Small intestine (tissue), 7 donors: ENCODE data around the gene TOMM34. TPM values are rescaled to one million over a fixed set of nuclear protein-coding genes. Genes with fewer than 3 reads are reported as not detected.
A peak's percentile ranks its signal among the peaks of the same experiment; 100 is the strongest.

Source experiments
- DNase-seq, 2 donors: peaks; one replicate each; pipeline versions ENCODE4 v3.0.0 to v3.0.0-alpha.2; 2013
- FAIRE-seq: peaks from 2 replicates; lab custom pipeline; 2012; peaks lifted over from hg19 to GRCh38; lab: Jason Lieb, UNC
- H3K27ac ChIP-seq, 3 donors: one replicate each; pipeline ENCODE4 v1.5.1; 2013; ENCODE audit warnings: low read length in 2 of 3, mild to moderate bottlenecking in 2 of 3, control low read depth in 1 of 3, inconsistent platforms in 1 of 3, low read depth in 1 of 3, moderate library complexity in 1 of 3
- H3K27me3 ChIP-seq, 3 donors: one replicate each; pipeline ENCODE4 v1.6.1; 2013; ENCODE audit warnings: low read length in 3 of 3, inconsistent platforms in 1 of 3; ENCODE audit not compliant: control insufficient read depth in 3 of 3, insufficient read depth in 3 of 3
- H3K36me3 ChIP-seq, 3 donors: one replicate each; pipeline ENCODE4 v1.6.1; 2013; ENCODE audit warnings: low read length in 3 of 3, inconsistent platforms in 1 of 3, low read depth in 1 of 3, mild to moderate bottlenecking in 1 of 3, moderate library complexity in 1 of 3; ENCODE audit not compliant: control insufficient read depth in 3 of 3, insufficient read depth in 2 of 3
- H3K4me1 ChIP-seq, 3 donors: one replicate each; pipeline ENCODE4 v1.6.1; 2013; ENCODE audit warnings: low read length in 2 of 3, inconsistent platforms in 1 of 3, low read depth in 1 of 3, mild to moderate bottlenecking in 1 of 3, moderate library complexity in 1 of 3; ENCODE audit not compliant: control insufficient read depth in 3 of 3, insufficient read depth in 2 of 3
- H3K4me3 ChIP-seq, 3 donors: one replicate each; pipeline ENCODE4 v1.5.1; 2013; ENCODE audit warnings: low read length in 3 of 3, control low read depth in 1 of 3, inconsistent platforms in 1 of 3, low read depth in 1 of 3, mild to moderate bottlenecking in 1 of 3, moderate library complexity in 1 of 3
- H3K9me3 ChIP-seq, 2 donors: one replicate each; pipeline ENCODE4 v1.6.1; 2013; ENCODE audit warnings: low read depth in 1 of 2, low read length in 1 of 2; ENCODE audit not compliant: control insufficient read depth in 2 of 2, insufficient read depth in 1 of 2
- WGBS, 3 donors: extraction: QIAGEN DNeasy Blood & Tissue Kit; methylation state at CpG; one replicate each; pipeline ENCODE4 v1.1.7; 2013; 5-methylcytosine and 5-hydroxymethylcytosine counted together
- polyA plus RNA-seq, 4 donors: library from polyadenylated mRNA; stranded (reverse) in 3 of 4; unstranded in 1 of 4; fragments of 200-250 nt in 3 of 4; fragments of 120-200 nt in 1 of 4; gene quantifications; one replicate each; pipeline versions ENCODE4 v1.2.1 to v1.2.3, GENCODE V29; 2013
- donor health status: healthy with polysubstance abuse.
- donor health status: control.
- donor health status: control.
- donor health status: Bipolar disorder and iron deficiency.
- donor health status: healthy.

TOMM34 gene
- polyA plus RNA-seq, 4 donors = 9.6 to 34.1 (median 19.0) TPM

DNA sequence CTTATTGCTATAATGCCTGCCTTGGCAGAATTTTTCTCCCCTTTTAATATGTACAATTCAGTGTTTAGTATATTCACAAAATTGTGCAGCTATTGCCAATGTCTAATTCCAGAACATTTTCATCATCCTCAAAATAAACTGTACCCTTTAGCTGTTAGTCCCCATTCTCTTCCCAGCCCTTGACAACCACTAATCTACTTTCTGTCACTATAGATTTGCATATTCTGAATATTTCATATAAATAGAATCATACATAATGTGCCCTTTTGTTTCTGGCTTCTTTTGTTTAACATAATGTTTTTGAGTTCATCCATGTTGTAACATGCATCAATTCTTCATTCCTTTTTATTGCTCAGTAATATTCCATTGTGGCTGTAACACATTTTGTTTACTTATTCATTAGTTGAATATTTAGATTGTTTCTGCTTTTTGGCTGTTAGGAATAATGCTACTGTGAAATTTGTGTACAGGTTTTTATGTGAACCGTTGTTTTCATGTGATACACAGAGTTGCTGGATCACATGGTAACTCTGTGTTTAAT lies 28.5 kb upstream of the TOMM34 start:
- Histone ChIP-seq H3K9me3 (no peaks in the 10 kb centered on the region), H3K27ac (no peak overlapping the region), H3K27me3 (no peaks in the 10 kb centered on the region), H3K4me1 (no peaks in the 10 kb centered on the region), H3K36me3 (peaks cover 3 to 16% (median 6%) of the 10 kb centered on the region in 3 donors), H3K4me3 (no peak overlapping the region)
- no peak for FAIRE-seq
- 95 to 97% (median 95%) methylated on average over 1 of the region's 1 CpG for WGBS, 3 donors
- DNase-seq = no peak

DNA sequence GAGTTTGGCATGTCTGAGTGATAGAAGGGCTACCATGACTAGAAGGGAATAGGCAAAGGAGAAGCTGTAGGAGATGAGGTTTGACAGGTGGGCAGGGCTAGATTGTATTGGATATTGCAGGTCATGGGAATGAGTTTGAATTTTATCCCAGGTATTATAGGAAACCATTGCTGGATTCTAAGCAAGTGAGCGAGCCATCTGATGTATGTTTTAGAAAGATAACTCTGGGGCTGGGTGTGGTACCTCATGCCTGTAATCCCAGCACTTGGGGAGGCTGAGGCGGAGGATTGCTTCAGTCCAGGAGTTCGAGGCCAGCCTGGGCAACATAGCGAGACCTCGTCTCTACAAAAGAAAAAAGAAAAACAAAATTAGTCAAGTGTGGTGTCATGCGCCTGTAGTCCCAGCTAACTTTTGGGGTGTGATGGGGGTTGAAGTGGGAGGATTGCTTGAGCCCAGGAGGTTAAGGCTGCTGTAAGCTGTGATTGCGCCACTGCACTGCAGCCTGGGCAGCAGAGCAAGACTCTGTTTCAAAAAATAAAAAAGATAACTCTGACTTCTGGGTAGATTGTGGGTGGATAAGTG lies 23.0 kb upstream of the TOMM34 start:
- H3K27ac ChIP-seq = no peak overlapping the region
- H3K27me3 ChIP-seq = no peaks in the 10 kb centered on the region
- peaks cover 13 to 20% (median 14%) of the 10 kb centered on the region in 3 donors for H3K36me3 ChIP-seq
- no peak overlapping the region for H3K4me3 ChIP-seq
- no peaks in the 10 kb centered on the region for H3K9me3 ChIP-seq
- no peak for DNase-seq
- no peak for FAIRE-seq
- no peaks in the 10 kb centered on the region for H3K4me1 ChIP-seq
- WGBS, 3 donors = 95 to 97% (median 96%) methylated on average over 7 of the region's 7 CpGs

DNA sequence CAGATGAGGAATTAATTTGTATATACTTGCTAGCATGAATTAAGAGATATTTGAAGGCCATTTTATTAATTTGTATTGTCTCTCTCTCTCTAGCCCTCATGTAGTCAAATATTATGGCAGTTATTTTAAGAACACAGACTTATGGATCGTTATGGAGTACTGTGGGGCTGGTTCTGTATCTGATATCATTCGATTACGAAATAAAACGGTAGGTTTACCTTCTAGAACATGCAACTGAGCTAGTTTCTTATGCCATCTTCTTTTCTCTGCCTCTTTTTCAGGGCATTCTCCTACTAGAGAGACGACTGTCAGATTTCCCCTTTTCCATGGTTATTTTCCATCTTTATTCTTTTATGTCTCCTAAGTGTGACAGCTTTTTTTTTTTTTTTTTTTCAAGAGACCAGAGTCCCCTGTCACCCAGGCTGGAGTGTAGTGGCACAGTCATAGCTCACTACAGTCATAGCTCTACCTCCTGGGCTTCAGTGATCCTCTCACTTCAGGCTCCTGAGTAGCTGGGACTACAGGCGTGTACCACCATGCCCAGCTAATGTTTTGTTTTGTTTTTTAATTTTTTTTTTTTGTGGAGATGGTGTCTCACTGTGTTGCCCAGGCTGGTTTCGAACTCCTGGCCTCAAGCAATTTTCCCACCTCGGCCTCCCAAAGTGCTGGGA lies 21.7 kb upstream of the TOMM34 start:
- Histone ChIP-seq H3K4me1 (no peaks in the 10 kb centered on the region), H3K27ac (no peak overlapping the region)
- WGBS, 3 donors = 88 to 91% (median 89%) methylated on average over 8 of the region's 8 CpGs

DNA sequence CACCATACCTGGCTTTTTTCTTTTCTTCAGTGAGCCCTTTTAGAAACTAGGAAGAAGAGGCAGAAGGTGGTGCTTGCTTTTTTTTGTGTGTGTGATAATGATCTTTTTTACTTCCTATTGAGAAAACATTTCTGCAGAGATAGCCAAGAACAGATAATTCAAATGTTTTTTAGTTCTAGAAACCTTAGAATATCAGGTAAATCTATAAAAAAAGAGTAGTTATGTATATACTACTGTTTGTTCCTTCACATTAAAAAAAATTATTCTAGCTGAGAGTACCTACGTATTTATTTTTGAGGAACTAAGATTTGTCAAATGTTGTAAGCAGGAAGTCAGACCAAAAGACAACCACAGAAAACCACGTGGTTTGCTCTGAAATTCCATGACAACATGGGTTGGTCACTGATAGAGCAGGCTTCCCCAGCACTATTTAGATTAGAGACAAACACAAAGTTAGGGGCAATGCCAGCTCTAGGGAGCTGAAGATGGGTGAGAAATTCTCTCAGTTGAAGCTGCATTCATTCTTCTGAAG lies 19.0 kb upstream of the TOMM34 start:
- H3K4me1 ChIP-seq = no peaks in the 10 kb centered on the region
- H3K27me3 ChIP-seq = no peaks in the 10 kb centered on the region
- no peak overlapping the region for H3K4me3 ChIP-seq
- H3K27ac ChIP-seq = peak overlapping the region; percentile 38 to 95 (median 55)
- DNase-seq = peak; percentile 22 to 68
- H3K36me3 ChIP-seq = peaks cover 12 to 21% (median 16%) of the 10 kb centered on the region in 3 donors
- no peak for FAIRE-seq
- WGBS, 3 donors = 41 to 66% (median 57%) methylated on average over 2 of the region's 2 CpGs
- no peaks in the 10 kb centered on the region for H3K9me3 ChIP-seq

More for the DNA sequence above, 21.7 kb upstream of the TOMM34 start:
- H3K9me3 ChIP-seq = no peaks in the 10 kb centered on the region
- FAIRE-seq (no peak), DNase-seq (no peak)
- H3K27me3 ChIP-seq = no peaks in the 10 kb centered on the region
- peaks cover 13 to 18% (median 15%) of the 10 kb centered on the region in 3 donors for H3K36me3 ChIP-seq
- H3K4me3 ChIP-seq = no peak overlapping the region

DNA sequence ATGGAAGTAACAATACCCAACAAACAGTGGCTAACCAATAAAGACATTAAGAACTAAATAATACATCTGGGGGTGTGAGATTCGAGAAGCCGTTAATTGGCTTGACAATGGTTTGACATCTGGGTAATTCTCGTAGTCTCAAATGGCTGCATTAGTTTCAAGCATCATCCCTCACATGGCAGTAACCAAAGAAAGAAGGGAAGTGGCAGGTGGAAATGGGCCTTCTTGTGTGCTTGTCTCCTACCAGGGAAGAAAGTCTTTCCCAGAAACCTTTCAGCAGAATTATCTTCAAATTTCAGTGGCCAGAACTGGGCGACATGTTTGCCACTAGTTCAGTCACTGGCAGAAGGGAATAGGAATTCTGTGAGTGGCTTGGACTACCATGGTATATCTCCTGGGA lies 16.5 kb upstream of the TOMM34 start:
- DNase-seq = no peak
- no peak overlapping the region for H3K4me3 ChIP-seq
- H3K4me1 ChIP-seq = no peaks in the 10 kb centered on the region
- peaks cover 6 to 17% (median 12%) of the 10 kb centered on the region in 3 donors for H3K36me3 ChIP-seq
- no peaks in the 10 kb centered on the region for H3K9me3 ChIP-seq
- 96 to 100% (median 99%) methylated on average over 4 of the region's 4 CpGs for WGBS, 3 donors
- no peak overlapping the region for H3K27ac ChIP-seq
- FAIRE-seq = no peak
- H3K27me3 ChIP-seq = no peaks in the 10 kb centered on the region

DNA sequence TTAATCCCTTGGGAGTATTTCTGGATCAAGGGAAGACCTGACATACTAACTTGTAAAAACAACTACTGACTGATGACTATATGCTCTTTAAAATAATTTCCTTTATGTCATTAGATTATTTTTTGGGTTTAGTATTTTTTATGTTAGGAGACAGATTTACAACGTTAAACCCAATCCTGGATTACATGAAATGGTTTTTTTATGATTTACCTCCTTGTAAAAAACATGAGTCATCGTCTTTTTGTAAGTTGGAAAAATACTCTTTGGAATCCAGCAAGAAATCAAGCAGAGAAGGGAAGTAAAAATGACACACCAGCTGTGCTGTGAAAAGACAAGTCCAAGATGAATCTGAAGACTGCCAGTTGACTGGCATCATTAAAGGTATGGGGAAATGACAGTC lies 12.9 kb upstream of the TOMM34 start:
- H3K27me3 ChIP-seq = no peaks in the 10 kb centered on the region
- DNase-seq (no peak), FAIRE-seq (no peak)
- H3K4me1 ChIP-seq = peaks cover 0 to 6% (median 1%) of the 10 kb centered on the region in 3 donors
- no peaks in the 10 kb centered on the region for H3K9me3 ChIP-seq
- 63 to 75% (median 65%) methylated on average over 2 of the region's 2 CpGs for WGBS, 3 donors
- H3K4me3 ChIP-seq = no peak overlapping the region
- peaks cover 5 to 13% (median 5%) of the 10 kb centered on the region in 3 donors for H3K36me3 ChIP-seq
- H3K27ac ChIP-seq = no peak overlapping the region

DNA sequence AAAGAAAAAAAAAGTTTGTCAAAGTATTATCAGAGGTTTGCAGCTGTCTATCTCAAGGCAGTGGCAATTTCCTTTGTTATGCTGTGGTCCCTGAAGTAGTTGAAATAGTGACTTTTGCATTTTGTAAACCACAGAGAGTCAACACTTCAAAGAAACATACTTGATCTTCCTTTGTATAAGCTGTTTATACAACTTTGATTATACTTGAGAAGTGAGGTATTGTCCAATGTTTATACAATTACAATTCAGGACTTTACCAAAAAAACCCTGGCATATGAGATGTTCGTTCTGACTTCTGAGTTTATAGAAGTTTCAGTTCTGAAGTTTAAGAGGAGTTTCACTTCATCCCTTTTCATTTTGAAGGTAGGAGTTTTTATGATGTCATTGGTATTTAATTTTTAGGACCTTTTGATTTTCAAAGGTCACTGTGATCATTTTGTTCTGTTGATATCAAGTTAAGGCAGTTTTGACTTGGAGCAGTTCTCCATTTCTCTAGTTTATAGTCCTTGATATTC lies 10.1 kb upstream of the TOMM34 start:
- Histone ChIP-seq H3K4me1 (peaks cover 1 to 11% (median 8%) of the 10 kb centered on the region in 3 donors), H3K9me3 (no peaks in the 10 kb centered on the region), H3K4me3 (no peak overlapping the region), H3K36me3 (peaks cover 5 to 10% (median 5%) of the 10 kb centered on the region in 3 donors), H3K27ac (no peak overlapping the region), H3K27me3 (no peaks in the 10 kb centered on the region)
- 24 to 40% (median 39%) methylated on average over 1 of the region's 1 CpG for WGBS, 3 donors
- FAIRE-seq (no peak), DNase-seq (peak in 1 of 2 donors; percentile 29)

DNA sequence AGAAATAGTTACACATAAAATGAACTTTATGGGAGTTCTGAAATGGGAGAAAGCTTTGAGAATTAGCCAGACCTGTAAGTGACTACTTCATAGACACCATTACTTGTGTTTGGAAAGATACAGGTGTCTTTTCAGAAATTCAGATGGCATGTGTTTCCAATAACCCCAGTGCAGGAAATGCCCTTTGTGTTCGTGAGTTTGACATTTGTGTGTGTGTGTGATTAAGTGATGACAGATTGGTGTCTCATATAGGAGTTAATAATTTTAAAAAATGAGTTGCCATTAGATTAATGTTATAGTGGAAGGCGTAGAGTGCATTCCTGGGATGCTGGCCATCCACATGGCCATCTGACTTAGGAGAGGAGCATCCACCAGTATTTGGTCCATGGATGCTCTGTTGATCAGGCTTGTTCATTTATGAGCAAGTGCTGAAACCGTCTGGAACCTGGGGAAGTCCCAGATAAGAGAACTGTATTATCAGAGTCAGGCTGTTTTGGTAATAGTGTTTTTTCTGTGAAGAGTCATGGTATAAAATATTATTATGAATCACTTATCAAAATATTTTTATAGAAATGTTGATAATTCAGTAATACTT lies 9.2 kb upstream of the TOMM34 start:
- Histone ChIP-seq H3K4me1 (peaks cover 1 to 11% (median 8%) of the 10 kb centered on the region in 3 donors), H3K27me3 (no peaks in the 10 kb centered on the region), H3K36me3 (peaks cover 1 to 5% (median 2%) of the 10 kb centered on the region in 3 donors), H3K27ac (peak overlapping the region in 2 of 3 donors; percentile 8 to 78), H3K9me3 (no peaks in the 10 kb centered on the region), H3K4me3 (no peak overlapping the region)
- 38 to 45% (median 43%) methylated on average over 3 of the region's 3 CpGs for WGBS, 3 donors
- FAIRE-seq = no peak
- no peak for DNase-seq
